Ovary (tissue), 9 donors: Measurements from ENCODE around the gene PDE4D. TPM values are rescaled to one million over a fixed set of nuclear protein-coding genes. Genes with fewer than 3 reads are reported as not detected.

ENCODE experiments used
- DNase-seq, 5 donors: peaks; one replicate each; pipeline ENCODE4 v3.0.0-alpha.2; 2019 to 2020
- H3K27ac ChIP-seq, 2 donors: fragments of 200-600 bp; one replicate each; pipeline versions ENCODE4 v1.5.1 to v1.8.0; 2019 to 2022
- H3K27me3 ChIP-seq: fragments of 200-600 bp; one replicate; pipeline ENCODE4 v1.8.0; 2022
- H3K36me3 ChIP-seq: fragments of 200-600 bp; sonication (generic); one replicate; pipeline ENCODE4 v1.5.1; 2019
- H3K4me1 ChIP-seq: one replicate; pipeline ENCODE4 v1.8.1; 2013; ENCODE audit warnings: mild to moderate bottlenecking, moderate library complexity; ENCODE audit not compliant: insufficient read depth
- H3K4me3 ChIP-seq: fragments of 200-600 bp; sonication (generic); one replicate; pipeline ENCODE4 v1.5.1; 2017
- H3K9me3 ChIP-seq, 2 donors: fragments of 200-600 bp in 1 of 2; sonication (generic) in 1 of 2; one replicate each; pipeline versions ENCODE4 v1.5.1 to v1.8.1; 2013 to 2019; ENCODE audit warnings: mild to moderate bottlenecking in 1 of 2, moderate library complexity in 1 of 2
- EP300 ChIP-seq: sonication (generic); formaldehyde crosslinking; IDR thresholded peaks from one replicate; pipeline ENCODE4 v1.6.1; 2017; ENCODE audit warnings: antibody characterized with exemption
- POLR2A ChIP-seq: fragments of 450-650 bp; IDR thresholded peaks from one replicate; pipeline ENCODE4 v1.6.1; 2017; ENCODE audit warnings: antibody characterized with exemption, mild to moderate bottlenecking, moderate library complexity
- WGBS, 3 donors: extraction: QIAGEN DNeasy Blood & Tissue Kit in 1 of 3; methylation state at CpG; one replicate each; pipeline versions ENCODE4 v1.1.5 to v1.1.7; 2013 to 2017; 5-methylcytosine and 5-hydroxymethylcytosine counted together
- intact Hi-C, 4 donors: fragments of 100-400 bp; cut with DNase I; formaldehyde crosslinking; loops; one replicate each; pipeline versions ENCODE4 v1.11.0 to v1.15.1; 2022 to 2023
- polyA plus RNA-seq, 2 donors: library from polyadenylated mRNA; stranded (reverse); fragments of 200-250 nt in 1 of 2; fragments of 350-450 nt in 1 of 2; fragmentation: Illumina TruSeq in 1 of 2; extraction: RNeasy Lipid Tissue Mini Kit (QIAGEN cat#74804) in 1 of 2; gene quantifications; one replicate each; pipeline ENCODE4 v1.2.3, GENCODE V29; 2013 to 2014
- total RNA-seq, 7 donors: library from RNA; depleted of rRNA in 2 of 7; stranded (reverse); fragments of >200 nt in 2 of 7; fragmentation: NEBNext Ultra II Directional in 3 of 7; extraction: Animal tissue kit (Norgen Biotek cat#: 25700) in 3 of 7; gene quantifications; one replicate each; pipeline versions ENCODE4 v1.1.0 to v1.2.4, GENCODE V29; 2016 to 2023
- TF ChIP-seq, protein P1 (sequence below), 3 donors: fragments of 450-650 bp in 2 of 3; fragments of 200-600 bp in 1 of 3; IDR thresholded peaks; one replicate each; pipeline versions ENCODE4 v1.5.1 to v1.8.0; 2016 to 2022; ENCODE audit warnings: antibody characterized with exemption in 3 of 3, mild to moderate bottlenecking in 1 of 3
- donor health status: DM: no; HTN: no; CAD: no; lungs with moderate emphysema.
- donor health status: DM: no; HTN: no; CAD: no.
- donor health status: Bipolar disorder and iron deficiency.
- donor health status: DM: yes; HTN: yes; CAD: no.
- donor health status: DM: no; HTN: no; CAD: no.
- donor health status: DM: yes; HTN: yes; CAD: no.

Gene PDE4D
- total and polyA plus RNA-seq, 9 donors = 1.3 to 67.6 (median 8.4) TPM

DNA sequence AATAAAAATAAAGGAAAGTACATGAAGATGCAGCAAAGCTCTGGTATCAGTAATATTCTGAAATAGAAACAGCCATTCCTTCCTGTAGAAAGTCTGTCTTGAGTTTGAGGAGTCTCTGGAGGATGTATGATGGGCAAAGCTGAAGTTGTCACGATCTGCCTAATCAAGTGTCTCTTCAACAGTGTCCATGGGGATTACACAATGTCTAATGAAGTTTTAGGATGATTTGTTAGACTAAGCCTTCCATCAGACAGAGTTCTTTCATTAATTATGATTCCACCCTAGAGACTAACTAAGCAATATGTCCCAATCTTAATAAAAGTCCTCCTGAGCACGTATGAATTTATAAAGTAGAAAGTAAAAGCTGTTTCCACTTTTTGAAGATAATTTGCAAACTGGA lies 26.9 kb downstream of the PDE4D start:
- H3K36me3 ChIP-seq = no peaks in the 10 kb centered on the region
- no peaks in the 10 kb centered on the region for H3K4me1 ChIP-seq
- H3K9me3 ChIP-seq = no peaks in the 10 kb centered on the region
- no peak for DNase-seq
- H3K27me3 ChIP-seq = no peaks in the 10 kb centered on the region
- no peak overlapping the region for H3K27ac ChIP-seq
- WGBS, 3 donors = 59 to 74% (median 62%) methylated on average over 2 of the region's 2 CpGs
- intact Hi-C loops = no loop called here
- TF ChIP-seq EP300 (no peak), POLR2A (no peak)
- TF ChIP-seq, protein P1, sequence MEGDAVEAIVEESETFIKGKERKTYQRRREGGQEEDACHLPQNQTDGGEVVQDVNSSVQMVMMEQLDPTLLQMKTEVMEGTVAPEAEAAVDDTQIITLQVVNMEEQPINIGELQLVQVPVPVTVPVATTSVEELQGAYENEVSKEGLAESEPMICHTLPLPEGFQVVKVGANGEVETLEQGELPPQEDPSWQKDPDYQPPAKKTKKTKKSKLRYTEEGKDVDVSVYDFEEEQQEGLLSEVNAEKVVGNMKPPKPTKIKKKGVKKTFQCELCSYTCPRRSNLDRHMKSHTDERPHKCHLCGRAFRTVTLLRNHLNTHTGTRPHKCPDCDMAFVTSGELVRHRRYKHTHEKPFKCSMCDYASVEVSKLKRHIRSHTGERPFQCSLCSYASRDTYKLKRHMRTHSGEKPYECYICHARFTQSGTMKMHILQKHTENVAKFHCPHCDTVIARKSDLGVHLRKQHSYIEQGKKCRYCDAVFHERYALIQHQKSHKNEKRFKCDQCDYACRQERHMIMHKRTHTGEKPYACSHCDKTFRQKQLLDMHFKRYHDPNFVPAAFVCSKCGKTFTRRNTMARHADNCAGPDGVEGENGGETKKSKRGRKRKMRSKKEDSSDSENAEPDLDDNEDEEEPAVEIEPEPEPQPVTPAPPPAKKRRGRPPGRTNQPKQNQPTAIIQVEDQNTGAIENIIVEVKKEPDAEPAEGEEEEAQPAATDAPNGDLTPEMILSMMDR (IDR thresholded peaks at IDR 0.05) = no peak
- H3K4me3 ChIP-seq = no peak overlapping the region

DNA sequence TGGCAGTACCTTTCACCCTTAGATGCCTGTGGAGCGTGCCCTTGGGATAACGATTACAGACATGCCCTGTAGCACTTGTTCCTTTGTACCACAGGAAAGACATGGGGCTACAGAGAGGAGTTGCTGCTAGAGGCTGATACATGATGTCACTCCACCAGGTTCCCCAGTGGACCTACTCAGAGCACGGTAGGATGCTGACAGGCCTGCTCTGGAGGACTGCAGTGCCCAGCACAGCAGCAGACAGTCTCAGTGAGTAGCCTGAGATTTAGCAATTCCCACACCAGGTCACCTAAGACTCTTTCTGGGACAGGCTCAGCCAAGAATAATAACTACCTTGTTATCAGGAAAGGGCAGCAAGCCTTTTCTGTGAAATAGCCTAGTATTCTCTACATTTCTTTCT lies 28.8 kb downstream of the PDE4D start:
- 61 to 71% (median 62%) methylated on average over 3 of the region's 3 CpGs for WGBS, 3 donors
- Histone ChIP-seq H3K9me3 (no peaks in the 10 kb centered on the region), H3K27ac (no peak overlapping the region), H3K27me3 (no peaks in the 10 kb centered on the region), H3K4me3 (no peak overlapping the region), H3K36me3 (no peaks in the 10 kb centered on the region), H3K4me1 (no peaks in the 10 kb centered on the region)
- intact Hi-C loops = no loop called here
- TF ChIP-seq, protein P1 (IDR thresholded peaks at IDR 0.05) = no peak
- TF ChIP-seq EP300 = no peak
- no peak for TF ChIP-seq POLR2A
- no peak for DNase-seq

DNA sequence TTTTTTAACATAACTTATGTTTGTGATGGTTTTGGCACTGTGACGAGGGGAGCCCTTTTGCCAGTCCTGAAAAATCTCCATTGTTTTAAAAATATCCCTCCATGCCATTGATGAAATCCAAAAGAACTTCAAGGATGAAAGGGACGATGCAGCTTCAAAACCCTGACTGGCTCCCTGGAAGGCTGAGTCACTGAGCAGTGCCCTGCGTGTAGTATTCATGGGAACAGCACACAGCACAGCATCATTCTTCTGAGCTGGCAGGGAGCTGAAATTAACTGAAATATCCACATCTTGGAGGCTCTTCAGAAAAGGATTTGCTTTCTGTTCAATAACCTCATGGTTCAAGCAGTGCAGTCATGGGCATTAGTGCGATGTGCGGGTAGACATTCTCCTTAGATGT lies 29.7 kb downstream of the PDE4D start:
- intact Hi-C loops = no loop called here
- TF ChIP-seq POLR2A = no peak
- TF ChIP-seq, protein P1 (IDR thresholded peaks at IDR 0.05) = no peak
- TF ChIP-seq EP300 = no peak

DNA sequence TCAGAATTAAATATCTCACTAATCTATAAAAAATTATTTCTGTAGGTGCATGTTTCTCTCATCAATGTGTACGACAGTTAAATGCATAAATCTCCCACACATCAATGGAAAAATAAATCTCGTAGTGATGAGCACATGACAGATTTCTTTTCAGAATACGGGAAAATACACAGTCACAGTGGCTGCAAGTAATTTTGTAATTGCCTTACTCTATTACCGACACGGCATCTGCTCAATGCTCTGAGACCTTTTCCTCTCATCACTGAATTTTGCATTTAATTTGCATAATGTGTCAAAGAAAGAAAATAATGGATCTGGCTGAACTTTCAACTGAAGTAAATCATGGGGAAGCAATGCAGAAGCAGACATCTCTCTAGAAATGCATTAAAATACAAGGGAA lies 37.2 kb downstream of the PDE4D start:
- 85 to 88% (median 87%) methylated on average over 5 of the region's 5 CpGs for WGBS, 3 donors
- no peak overlapping the region for H3K27ac ChIP-seq
- intact Hi-C loops = no loop called here

More for the DNA sequence above, 29.7 kb downstream of the PDE4D start:
- H3K36me3 ChIP-seq = no peaks in the 10 kb centered on the region
- 66 to 78% (median 70%) methylated on average over 5 of the region's 5 CpGs for WGBS, 3 donors
- no peaks in the 10 kb centered on the region for H3K4me1 ChIP-seq
- DNase-seq = no peak
- H3K9me3 ChIP-seq = no peaks in the 10 kb centered on the region
- H3K4me3 ChIP-seq = no peak overlapping the region
- H3K27ac ChIP-seq = no peak overlapping the region
- no peaks in the 10 kb centered on the region for H3K27me3 ChIP-seq

More for the DNA sequence above, 37.2 kb downstream of the PDE4D start:
- Histone ChIP-seq H3K36me3 (no peaks in the 10 kb centered on the region), H3K4me1 (no peaks in the 10 kb centered on the region), H3K9me3 (no peaks in the 10 kb centered on the region), H3K4me3 (no peak overlapping the region), H3K27me3 (no peaks in the 10 kb centered on the region)
- TF ChIP-seq, protein P1 (IDR thresholded peaks at IDR 0.05) = no peak
- TF ChIP-seq EP300 = no peak
- no peak for TF ChIP-seq POLR2A
- no peak for DNase-seq
